ENCODE measurements around the gene CBLB.

DNA sequence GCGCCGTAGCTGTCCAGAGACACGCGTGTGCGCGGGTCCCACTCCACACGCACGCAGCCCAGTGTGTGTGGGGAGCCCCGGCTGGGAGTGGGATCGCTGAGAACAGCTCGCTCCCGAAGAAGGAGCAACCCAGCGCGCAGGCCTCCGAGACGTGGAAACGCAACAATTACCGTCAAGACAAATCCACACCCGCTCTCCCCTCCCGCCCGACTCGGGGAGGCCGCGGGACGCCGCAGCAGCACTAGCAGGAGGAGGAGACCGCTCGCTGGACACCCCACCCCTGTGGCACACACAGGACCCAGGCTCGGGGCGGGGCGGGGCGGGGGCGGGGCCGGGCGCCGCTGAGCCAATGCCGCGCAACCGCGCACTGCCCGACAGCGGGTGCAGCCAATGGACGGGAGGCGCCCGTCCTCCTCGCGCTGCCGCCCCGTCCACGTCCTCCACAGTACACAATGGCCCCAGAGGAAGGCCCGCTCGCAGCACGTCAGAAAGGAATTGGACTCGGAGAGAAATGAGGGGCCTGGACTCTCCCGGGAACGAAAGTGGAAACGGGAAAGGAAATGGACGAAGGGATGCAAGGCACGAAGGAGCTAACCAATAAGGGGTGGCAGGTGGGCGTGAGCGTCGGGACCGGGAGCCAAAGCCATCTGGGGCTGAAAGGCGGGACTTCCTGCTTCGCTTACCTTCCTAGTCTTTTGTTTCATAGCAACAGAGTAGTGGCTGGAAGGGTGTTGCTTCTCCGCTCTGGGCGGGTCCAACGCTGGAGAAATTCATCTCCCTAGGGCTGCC, at the start of gene CBLB:
- TF ChIP-seq, protein P1, sequence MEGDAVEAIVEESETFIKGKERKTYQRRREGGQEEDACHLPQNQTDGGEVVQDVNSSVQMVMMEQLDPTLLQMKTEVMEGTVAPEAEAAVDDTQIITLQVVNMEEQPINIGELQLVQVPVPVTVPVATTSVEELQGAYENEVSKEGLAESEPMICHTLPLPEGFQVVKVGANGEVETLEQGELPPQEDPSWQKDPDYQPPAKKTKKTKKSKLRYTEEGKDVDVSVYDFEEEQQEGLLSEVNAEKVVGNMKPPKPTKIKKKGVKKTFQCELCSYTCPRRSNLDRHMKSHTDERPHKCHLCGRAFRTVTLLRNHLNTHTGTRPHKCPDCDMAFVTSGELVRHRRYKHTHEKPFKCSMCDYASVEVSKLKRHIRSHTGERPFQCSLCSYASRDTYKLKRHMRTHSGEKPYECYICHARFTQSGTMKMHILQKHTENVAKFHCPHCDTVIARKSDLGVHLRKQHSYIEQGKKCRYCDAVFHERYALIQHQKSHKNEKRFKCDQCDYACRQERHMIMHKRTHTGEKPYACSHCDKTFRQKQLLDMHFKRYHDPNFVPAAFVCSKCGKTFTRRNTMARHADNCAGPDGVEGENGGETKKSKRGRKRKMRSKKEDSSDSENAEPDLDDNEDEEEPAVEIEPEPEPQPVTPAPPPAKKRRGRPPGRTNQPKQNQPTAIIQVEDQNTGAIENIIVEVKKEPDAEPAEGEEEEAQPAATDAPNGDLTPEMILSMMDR (conservative IDR thresholded peaks at IDR 0.05), result no peak
- peak; percentile 35; the same call in 1 of the 2 replicates for TF ChIP-seq ZFX (IDR thresholded peaks at IDR 0.05)

All from C4-2B (cell line).